Renal pelvis (tissue), 4 donors: ENCODE data around the gene DLGAP1. TPM values are rescaled to one million over a fixed set of nuclear protein-coding genes. Genes with fewer than 3 reads are reported as not detected.
"Not testable (repeated sequence)": the region's sequence is repeated elsewhere in the genome, so short reads cannot be mapped to it uniquely, and the experiment has no call there.

ENCODE experiments used
- DNase-seq: peaks from one replicate; pipeline ENCODE4 v3.0.0-alpha.2; 2013
- polyA plus RNA-seq, 3 donors: library from polyadenylated mRNA; unstranded; fragments of 120-200 nt; gene quantifications; one replicate each; pipeline ENCODE4 v1.2.1, GENCODE V29; 2013; ENCODE audit not compliant: insufficient read length in 3 of 3

Gene DLGAP1
- polyA plus RNA-seq, 3 donors, result 4.7 to 5.1 (median 5.0) TPM

GRCh38 chr18:3584897-3585460, 870.1 kb downstream of the DLGAP1 start:
- no peak for DNase-seq

GRCh38 chr18:3584266-3584861, 870.7 kb downstream of the DLGAP1 start:
- no peak for DNase-seq

- DNase-seq, result no peak
Measured at GRCh38 chr18:3583873-3584247, 871.2 kb downstream of the DLGAP1 start.

GRCh38 chr18:3583106-3583872, 871.8 kb downstream of the DLGAP1 start:
- not testable (repeated sequence) for DNase-seq

- DNase-seq, result no peak
Measured at GRCh38 chr18:3581890-3582289, 873.2 kb downstream of the DLGAP1 start.

GRCh38 chr18:3580523-3581025, 874.5 kb downstream of the DLGAP1 start:
- DNase-seq, result not testable (repeated sequence)

- peak; percentile 63 for DNase-seq
Measured at GRCh38 chr18:3579701-3580100, 875.4 kb downstream of the DLGAP1 start.

- DNase-seq, result no peak
Measured at GRCh38 chr18:3578621-3579020, 876.5 kb downstream of the DLGAP1 start.

- DNase-seq, result no peak
Measured at GRCh38 chr18:3577281-3577855, 877.7 kb downstream of the DLGAP1 start.

GRCh38 chr18:3572761-3573160, 882.3 kb downstream of the DLGAP1 start:
- DNase-seq, result no peak

- no peak for DNase-seq
Measured at GRCh38 chr18:3566851-3567250, 888.3 kb downstream of the DLGAP1 start.

GRCh38 chr18:3560755-3561154, 894.4 kb downstream of the DLGAP1 start:
- no peak for DNase-seq

GRCh38 chr18:3554811-3555427, 900.2 kb downstream of the DLGAP1 start:
- DNase-seq, result no peak

GRCh38 chr18:3554091-3554601, 901.0 kb downstream of the DLGAP1 start:
- peak; percentile 16 for DNase-seq

GRCh38 chr18:3552305-3552704, 902.8 kb downstream of the DLGAP1 start:
- DNase-seq, result no peak

GRCh38 chr18:3547891-3548615, 907.1 kb downstream of the DLGAP1 start:
- no peak for DNase-seq

- no peak for DNase-seq
Measured at GRCh38 chr18:3546106-3546505, 909.0 kb downstream of the DLGAP1 start.

GRCh38 chr18:3544537-3544936, 910.6 kb downstream of the DLGAP1 start:
- no peak for DNase-seq

- DNase-seq, result no peak
Measured at GRCh38 chr18:3541549-3542386, 913.3 kb downstream of the DLGAP1 start.

GRCh38 chr18:3540805-3541548, 914.1 kb downstream of the DLGAP1 start:
- peak; percentile 54 for DNase-seq
